Stimulated activated CD8-positive, alpha-beta memory T cell treated with anti-CD3 and anti-CD28 coated beads, Interleukin-2, amount 100 ng/mL, for 48 hours (primary cell): Measurements from ENCODE around the gene HIPK4.
"Not testable (repeated sequence)": the region's sequence is repeated elsewhere in the genome, so short reads cannot be mapped to it uniquely, and the experiment has no call there.

Experiments used
- DNase-seq, 2 donors: peaks; one replicate each; pipeline ENCODE4 v3.0.0-alpha.2; 2020; ENCODE audit warnings: low read depth in 2 of 2

The HIPK4 gene

GRCh38 chr19:40341601-40342482 is 48.1 kb downstream of the HIPK4 start:
- DNase-seq = no peak

- no peak for DNase-seq
Observed at GRCh38 chr19:40339018-40339728, 50.8 kb downstream of the HIPK4 start.

- no peak for DNase-seq
Observed at GRCh38 chr19:40337594-40337993, 52.4 kb downstream of the HIPK4 start.

- DNase-seq = no peak
Observed at GRCh38 chr19:40337107-40337506, 52.9 kb downstream of the HIPK4 start.

GRCh38 chr19:40336601-40336900 is 53.4 kb downstream of the HIPK4 start:
- DNase-seq = no peak

GRCh38 chr19:40335855-40336600 is 54.0 kb downstream of the HIPK4 start:
- no peak for DNase-seq

GRCh38 chr19:40335101-40335500 is 54.9 kb downstream of the HIPK4 start:
- no peak for DNase-seq

GRCh38 chr19:40333083-40333482 is 56.9 kb downstream of the HIPK4 start:
- not testable (repeated sequence) for DNase-seq

GRCh38 chr19:40332669-40333068 is 57.3 kb downstream of the HIPK4 start:
- no peak for DNase-seq

GRCh38 chr19:40331052-40331451 is 58.9 kb downstream of the HIPK4 start:
- no peak for DNase-seq
